Thoracic aorta (tissue), 2 donors: Measurements from ENCODE around the gene CFDP1. TPM values are rescaled to one million over a fixed set of nuclear protein-coding genes. Genes with fewer than 3 reads are reported as not detected.
A peak's percentile ranks its signal among the peaks of the same experiment; 100 is the strongest.

ENCODE experiments used
- ATAC-seq: fragments of 150-250 bp; one replicate; pipeline ENCODE4 v1.8.0; 2017; ENCODE audit warnings: low read depth; ENCODE audit not compliant: insufficient number of reproducible peaks, low FRiP score
- DNase-seq: peaks from one replicate; pipeline ENCODE4 v3.0.0-alpha.2; 2020; ENCODE audit warnings: low spot score
- H3K27ac ChIP-seq, 2 donors: fragments of 200-600 bp; sonication (generic); 1 replicate in 1 of 2; 2 replicates in 1 of 2; pipeline ENCODE4 v1.5.1; 2016; ENCODE audit warnings: mild to moderate bottlenecking in 2 of 2, moderate library complexity in 2 of 2
- H3K27me3 ChIP-seq: fragments of 200-600 bp; sonication (generic); replicated peaks from 2 replicates; pipeline ENCODE4 v1.6.0; 2016; ENCODE audit warnings: mild to moderate bottlenecking; ENCODE audit not compliant: insufficient read depth
- H3K36me3 ChIP-seq: fragments of 200-600 bp; sonication (generic); one replicate; pipeline ENCODE4 v1.5.1; 2016
- H3K4me1 ChIP-seq, 2 donors: fragments of 200-600 bp; sonication (generic); 1 replicate in 1 of 2; 2 replicates in 1 of 2; pipeline versions ENCODE4 v1.5.1 to v1.6.0; 2016; ENCODE audit warnings: low read depth in 2 of 2, mild to moderate bottlenecking in 1 of 2; ENCODE audit not compliant: control insufficient read depth in 1 of 2
- H3K4me3 ChIP-seq: fragments of 200-600 bp; sonication (generic); 2 replicates; pipeline ENCODE4 v1.5.1; 2016; ENCODE audit warnings: mild to moderate bottlenecking
- H3K9me3 ChIP-seq: fragments of 200-600 bp; sonication (generic); 2 replicates; pipeline ENCODE4 v1.5.1; 2016
- total RNA-seq, 2 donors: library from RNA; depleted of rRNA; stranded (reverse); fragments of >200 nt; gene quantifications; one replicate each; pipeline versions ENCODE4 v1.1.0 to v1.2.3, GENCODE V29; 2016
- TF ChIP-seq, protein P1 (sequence below): fragments of 200-600 bp; sonication (generic); IDR thresholded peaks from one replicate; pipeline ENCODE4 v1.5.1; 2019; ENCODE audit warnings: antibody characterized with exemption

Gene CFDP1
- total RNA-seq, 2 donors from 2014 or later = 31.1 to 84.7 TPM

DNA sequence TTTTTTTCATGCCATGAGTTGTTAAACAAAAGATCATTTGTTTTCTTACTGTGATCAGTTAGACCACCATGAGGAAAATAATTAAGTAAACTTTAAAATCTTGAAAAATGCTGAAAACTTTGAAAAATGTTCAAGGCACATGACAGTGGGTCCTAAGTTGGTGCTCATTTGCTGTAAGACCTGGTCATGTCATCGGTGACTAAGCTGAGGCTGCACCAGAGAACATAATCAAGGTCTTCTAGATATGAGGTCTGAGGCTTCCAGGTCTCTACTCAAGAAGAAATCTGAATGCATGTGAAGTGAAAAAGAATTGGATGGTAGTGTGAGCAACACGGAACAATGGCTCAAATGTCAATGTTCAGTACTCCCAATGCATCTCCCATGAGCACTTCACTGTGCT is 87.6 kb downstream of the CFDP1 start:
- TF ChIP-seq, protein P1, sequence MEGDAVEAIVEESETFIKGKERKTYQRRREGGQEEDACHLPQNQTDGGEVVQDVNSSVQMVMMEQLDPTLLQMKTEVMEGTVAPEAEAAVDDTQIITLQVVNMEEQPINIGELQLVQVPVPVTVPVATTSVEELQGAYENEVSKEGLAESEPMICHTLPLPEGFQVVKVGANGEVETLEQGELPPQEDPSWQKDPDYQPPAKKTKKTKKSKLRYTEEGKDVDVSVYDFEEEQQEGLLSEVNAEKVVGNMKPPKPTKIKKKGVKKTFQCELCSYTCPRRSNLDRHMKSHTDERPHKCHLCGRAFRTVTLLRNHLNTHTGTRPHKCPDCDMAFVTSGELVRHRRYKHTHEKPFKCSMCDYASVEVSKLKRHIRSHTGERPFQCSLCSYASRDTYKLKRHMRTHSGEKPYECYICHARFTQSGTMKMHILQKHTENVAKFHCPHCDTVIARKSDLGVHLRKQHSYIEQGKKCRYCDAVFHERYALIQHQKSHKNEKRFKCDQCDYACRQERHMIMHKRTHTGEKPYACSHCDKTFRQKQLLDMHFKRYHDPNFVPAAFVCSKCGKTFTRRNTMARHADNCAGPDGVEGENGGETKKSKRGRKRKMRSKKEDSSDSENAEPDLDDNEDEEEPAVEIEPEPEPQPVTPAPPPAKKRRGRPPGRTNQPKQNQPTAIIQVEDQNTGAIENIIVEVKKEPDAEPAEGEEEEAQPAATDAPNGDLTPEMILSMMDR = no peak
- no peak overlapping the region for H3K27ac ChIP-seq
- H3K9me3 ChIP-seq = no peaks in the 10 kb centered on the region
- peaks cover 22 to 36% of the 10 kb centered on the region in 2 donors for H3K4me1 ChIP-seq
- ATAC-seq (no peak), DNase-seq (no peak)
- no peaks in the 10 kb centered on the region for H3K36me3 ChIP-seq
- no peaks in the 10 kb centered on the region for H3K27me3 ChIP-seq
- no peak overlapping the region for H3K4me3 ChIP-seq

DNA sequence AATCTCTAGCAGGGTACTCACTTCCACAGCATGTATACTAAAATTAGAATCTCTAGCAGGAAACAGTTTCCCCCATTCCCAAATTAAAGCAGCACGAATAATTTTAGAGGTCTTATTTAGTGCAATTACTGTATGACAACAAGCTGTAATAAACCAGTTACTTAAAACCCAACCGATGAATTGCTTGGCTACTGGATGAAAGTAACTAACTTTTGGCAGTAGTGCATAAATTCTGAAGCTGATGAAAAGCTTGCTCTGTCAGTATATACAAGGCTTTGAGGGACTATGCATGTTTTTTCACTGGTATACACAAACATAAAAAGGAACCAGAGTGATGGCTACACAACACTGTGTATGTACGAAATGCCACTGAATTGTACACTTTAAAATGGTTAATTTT is 89.4 kb downstream of the CFDP1 start:
- H3K27ac ChIP-seq = no peak overlapping the region
- no peaks in the 10 kb centered on the region for H3K9me3 ChIP-seq
- TF ChIP-seq, protein P1 = no peak
- no peak overlapping the region for H3K4me3 ChIP-seq
- peaks cover 18 to 33% of the 10 kb centered on the region in 2 donors for H3K4me1 ChIP-seq
- H3K27me3 ChIP-seq = no peaks in the 10 kb centered on the region
- DNase-seq (no peak), ATAC-seq (no peak)
- no peaks in the 10 kb centered on the region for H3K36me3 ChIP-seq

DNA sequence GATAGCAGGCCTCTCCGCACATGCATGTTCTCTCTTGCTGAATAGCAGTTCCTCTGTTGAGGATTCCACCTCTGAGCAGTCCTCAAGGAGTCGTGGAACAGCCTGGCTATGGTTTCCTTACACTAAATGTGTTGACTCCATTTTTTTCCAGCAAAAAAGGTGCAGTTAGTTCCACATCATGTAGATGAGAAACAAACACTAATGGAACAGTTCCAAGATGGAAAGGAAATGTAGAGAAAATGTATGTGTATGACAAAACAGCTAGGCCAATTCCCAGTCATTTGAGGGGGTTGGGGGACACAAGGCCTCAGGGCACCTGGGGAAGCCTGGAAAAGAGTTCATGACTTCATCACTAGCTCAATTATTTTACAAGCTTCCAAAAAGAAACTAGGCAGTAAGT is 90.0 kb downstream of the CFDP1 start:
- ATAC-seq = no peak

DNA sequence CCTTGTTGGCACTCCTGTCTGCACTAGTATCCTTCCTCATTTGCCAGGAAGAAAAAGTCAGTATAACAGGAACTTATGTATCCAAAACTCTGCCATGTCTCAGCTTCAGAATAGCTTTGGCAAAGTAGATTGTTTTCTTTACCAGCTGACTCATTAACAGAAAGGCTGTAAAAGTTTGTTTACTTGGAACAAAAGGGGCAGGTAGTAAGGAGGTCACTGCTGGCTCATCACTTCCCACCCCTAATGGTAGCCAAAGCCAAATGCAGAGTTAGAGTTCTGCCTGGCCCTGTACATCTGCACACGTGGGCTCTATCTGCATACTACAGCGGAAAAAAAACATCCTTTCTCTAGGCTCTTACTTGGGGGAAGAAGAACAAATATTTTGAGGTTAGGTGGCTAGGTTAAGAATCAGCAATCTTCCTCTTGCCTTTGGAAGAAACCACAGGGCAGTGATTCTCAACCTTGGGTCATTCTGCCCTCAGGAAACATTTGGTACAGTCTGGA is 90.9 kb downstream of the CFDP1 start:
- peak; percentile 63 for ATAC-seq
- H3K9me3 ChIP-seq = no peaks in the 10 kb centered on the region
- H3K36me3 ChIP-seq = no peaks in the 10 kb centered on the region
- no peak for DNase-seq
- H3K4me3 ChIP-seq = no peak overlapping the region
- H3K27ac ChIP-seq = peak overlapping the region; percentile 46 to 49
- H3K27me3 ChIP-seq = no peaks in the 10 kb centered on the region
- peaks cover 18 to 33% of the 10 kb centered on the region in 2 donors for H3K4me1 ChIP-seq
- TF ChIP-seq, protein P1 = no peak

More for the DNA sequence above, 90.0 kb downstream of the CFDP1 start:
- Histone ChIP-seq H3K9me3 (no peaks in the 10 kb centered on the region), H3K4me1 (peaks cover 18 to 33% of the 10 kb centered on the region in 2 donors), H3K27ac (peak overlapping the region in 1 of 2 donors; percentile 46), H3K4me3 (no peak overlapping the region), H3K27me3 (no peaks in the 10 kb centered on the region), H3K36me3 (no peaks in the 10 kb centered on the region)
- TF ChIP-seq, protein P1 = no peak
- no peak for DNase-seq

DNA sequence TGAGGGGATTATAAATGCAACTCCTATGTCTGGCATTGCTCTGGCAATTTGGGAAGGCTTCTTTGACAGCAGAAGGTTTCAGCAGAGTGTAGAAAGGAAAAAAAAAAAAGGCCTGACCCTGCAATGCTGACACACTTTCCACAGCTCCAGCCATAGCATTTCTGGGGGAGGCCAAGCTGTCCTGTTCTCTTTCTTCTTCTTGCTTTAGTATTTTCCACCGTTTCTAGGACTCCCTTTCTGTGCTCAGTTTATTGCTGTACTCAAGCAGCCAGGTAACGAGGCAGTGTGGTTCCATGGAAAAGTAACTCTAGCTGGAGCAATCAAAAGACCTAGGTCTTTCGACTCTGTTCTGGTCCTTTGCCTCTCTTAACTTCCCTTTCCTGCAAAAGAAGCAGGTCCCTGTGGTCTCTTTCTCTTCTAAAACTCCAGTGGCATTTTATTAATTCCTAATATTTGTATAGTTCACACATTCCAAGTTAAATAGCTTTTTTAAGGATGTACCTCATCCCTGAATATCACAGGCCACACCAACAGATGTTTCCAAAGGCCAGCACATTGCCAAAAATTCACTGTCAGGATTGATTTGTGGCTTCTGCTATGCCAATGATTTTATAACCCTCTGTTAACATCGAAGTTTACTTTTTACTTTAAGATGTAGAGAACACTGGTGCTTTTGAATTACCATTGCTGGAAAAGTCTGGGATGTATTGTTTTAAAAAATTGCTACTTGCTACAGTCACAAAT is 91.6 kb downstream of the CFDP1 start:
- no peaks in the 10 kb centered on the region for H3K9me3 ChIP-seq
- TF ChIP-seq, protein P1 = no peak
- H3K27me3 ChIP-seq = no peaks in the 10 kb centered on the region
- peak overlapping the region; percentile 46 to 49 for H3K27ac ChIP-seq
- ATAC-seq = no peak
- DNase-seq = no peak
- no peaks in the 10 kb centered on the region for H3K36me3 ChIP-seq
- H3K4me3 ChIP-seq = no peak overlapping the region
- H3K4me1 ChIP-seq = peaks cover 18 to 33% of the 10 kb centered on the region in 2 donors
